HepG2 (cell line): ENCODE measurements around the gene DNASE1L2. TPM values are rescaled to one million over a fixed set of nuclear protein-coding genes. Genes with fewer than 3 reads are reported as not detected.

Source experiments
- HMG20B ChIP-seq: conservative IDR thresholded peaks from 2 replicates; pipeline ENCODE4 v1.6.1; 2016; ENCODE audit warnings: missing genetic modification reagents, missing compliant biosample characterization
- IKZF4 ChIP-seq: sonication (generic); formaldehyde crosslinking; IDR thresholded peaks from 2 replicates; pipeline ENCODE4 v1.5.1; 2020; ENCODE audit warnings: borderline replicate concordance, mild to moderate bottlenecking, low read depth, missing genetic modification reagents; ENCODE audit errors: not compliant biosample characterization
- LCORL ChIP-seq, 2 experiments: fragments of 450-650 bp in 1 of 2; sonication (generic) in 1 of 2; formaldehyde crosslinking in 1 of 2; IDR thresholded peaks; 2 replicates each; pipeline versions ENCODE4 v1.5.0 to v1.6.1; 2017 to 2020; ENCODE audit warnings: antibody characterized with exemption in 1 of 2, missing genetic modification reagents in 1 of 2
- PHB2 ChIP-seq: fragments of 450-650 bp; IDR thresholded peaks from 2 replicates; pipeline ENCODE4 v1.6.1; 2018; ENCODE audit not compliant: partially characterized antibody
- PRDM15 ChIP-seq: sonication (generic); formaldehyde crosslinking; IDR thresholded peaks from 2 replicates; pipeline ENCODE4 v1.4.0; 2020; ENCODE audit warnings: missing genetic modification reagents
- RAD21 ChIP-seq: fragments of 450-650 bp; formaldehyde crosslinking; IDR thresholded peaks from 2 replicates; pipeline ENCODE4 v1.5.0; 2020; ENCODE audit warnings: mild to moderate bottlenecking
- RBFOX2 ChIP-seq: fragments of 200-400 bp; formaldehyde crosslinking; IDR thresholded peaks from 2 replicates; pipeline ENCODE4 v1.6.1; 2017; ENCODE audit warnings: low read depth, mild to moderate bottlenecking, low read length
- STAG1 ChIP-seq: sonication (generic); formaldehyde crosslinking; IDR thresholded peaks from 2 replicates; pipeline ENCODE4 v1.4.0; 2020; ENCODE audit warnings: missing genetic modification reagents
- ZBTB37 ChIP-seq: sonication (generic); formaldehyde crosslinking; IDR thresholded peaks from 2 replicates; pipeline ENCODE4 v1.4.0; 2020; ENCODE audit warnings: mild to moderate bottlenecking, missing genetic modification reagents
- ZBTB43 ChIP-seq: sonication (generic); formaldehyde crosslinking; conservative IDR thresholded peaks from 2 replicates; pipeline ENCODE4 v1.4.0; 2020; ENCODE audit warnings: missing genetic modification reagents
- ZBTB49 ChIP-seq: sonication (generic); formaldehyde crosslinking; IDR thresholded peaks from 2 replicates; pipeline ENCODE4 v1.4.0; 2020; ENCODE audit warnings: missing genetic modification reagents, borderline replicate concordance
- ZNF274 ChIP-seq: sonication (generic); formaldehyde crosslinking; IDR thresholded peaks from 2 replicates; pipeline ENCODE4 v1.5.1; 2020; ENCODE audit warnings: mild to moderate bottlenecking, missing genetic modification reagents
- ZNF367 ChIP-seq: sonication (generic); formaldehyde crosslinking; IDR thresholded peaks from 2 replicates; pipeline ENCODE4 v1.4.0; 2020; ENCODE audit warnings: missing genetic modification reagents, borderline replicate concordance
- ZNF549 ChIP-seq: sonication (generic); formaldehyde crosslinking; IDR thresholded peaks from 2 replicates; pipeline ENCODE4 v1.5.0; 2020; ENCODE audit warnings: missing genetic modification reagents
- ZNF704 ChIP-seq: sonication (generic); formaldehyde crosslinking; IDR thresholded peaks from 2 replicates; pipeline ENCODE4 v1.8.1; 2023; ENCODE audit warnings: mild to moderate bottlenecking, inconsistent platforms, moderate library complexity, missing genetic modification reagents, borderline replicate concordance
- ZNF761 ChIP-seq: sonication (generic); formaldehyde crosslinking; conservative IDR thresholded peaks from 2 replicates; pipeline ENCODE4 v1.4.0; 2020; ENCODE audit warnings: mild to moderate bottlenecking, missing genetic modification reagents
- polyA plus RNA-seq, 8 experiments: library from polyadenylated mRNA; depleted of rRNA in 3 of 8; stranded (reverse) in 7 of 8; unstranded in 1 of 8; fragments of >200 nt; fragmentation: Illumina TruSeq in 4 of 8; extraction: Trizol in 4 of 8; gene quantifications; 2 replicates each; pipeline versions ENCODE4 v1.2.1 to v1.2.3, GENCODE V29; 2011 to 2016; ENCODE audit warnings: low read depth in 4 of 8, missing spikeins in 1 of 8, mixed read lengths in 1 of 8; ENCODE audit not compliant: insufficient read depth in 1 of 8
- total RNA-seq, 5 experiments: library from RNA; depleted of rRNA; stranded (reverse); fragments of >200 nt; fragmentation: Illumina TruSeq; extraction: Trizol; gene quantifications; 2 replicates each; pipeline ENCODE4 v1.2.3, GENCODE V29; 2016; ENCODE audit warnings: low read depth in 1 of 5

The DNASE1L2 gene
- total and polyA plus RNA-seq, 2 of the 13 experiments (the other 11 are each of a cell fraction or from before 2014, with no cell fraction given), result 0.44 to 0.50 TPM

- peak; percentile 94 for TF ChIP-seq RAD21
- TF ChIP-seq STAG1 (CRISPR knock-in tag), result peak; percentile 79
- TF ChIP-seq ZBTB37, result 0 out of 2 replicates have a peak, but pooled peaks have one; percentile 30
- TF ChIP-seq IKZF4, result no peak
- peak; percentile 54; the same call in 1 of the 2 replicates for TF ChIP-seq ZNF274
- TF ChIP-seq LCORL (IDR thresholded peaks at IDR 0.05), result peak; percentile 35; the same call in 1 of the 2 replicates
- peak; percentile 69 for TF ChIP-seq LCORL (CRISPR knock-in tag; IDR thresholded peaks at IDR 0.05)
- TF ChIP-seq ZNF704, result no peak
- TF ChIP-seq ZBTB43 (CRISPR knock-in tag), result peak; percentile 59
- 0 out of 2 replicates have a peak, but pooled peaks have one; percentile 56 for TF ChIP-seq HMG20B (CRISPR knock-in tag)
- TF ChIP-seq ZNF367 (CRISPR knock-in tag), result no peak; the same call in 1 of the 2 replicates
- no peak for TF ChIP-seq ZBTB49
- TF ChIP-seq ZNF761 (CRISPR knock-in tag), result no peak; the same call in 1 of the 2 replicates
- no peak for TF ChIP-seq ZNF549
- TF ChIP-seq PHB2, result no peak
- peak; percentile 97 for TF ChIP-seq RBFOX2
- TF ChIP-seq PRDM15 (CRISPR knock-in tag), result peak; percentile 46; the same call in 1 of the 2 replicates
Observed at GRCh38 chr16:2251296-2252111, 15.3 kb downstream of the DNASE1L2 start, which contains the start of gene ECI1 (continued).
